Measurements from ENCODE around the gene FBXO46. TPM values are rescaled to one million over a fixed set of nuclear protein-coding genes. Genes with fewer than 3 reads are reported as not detected.

The FBXO46 gene, protein sequence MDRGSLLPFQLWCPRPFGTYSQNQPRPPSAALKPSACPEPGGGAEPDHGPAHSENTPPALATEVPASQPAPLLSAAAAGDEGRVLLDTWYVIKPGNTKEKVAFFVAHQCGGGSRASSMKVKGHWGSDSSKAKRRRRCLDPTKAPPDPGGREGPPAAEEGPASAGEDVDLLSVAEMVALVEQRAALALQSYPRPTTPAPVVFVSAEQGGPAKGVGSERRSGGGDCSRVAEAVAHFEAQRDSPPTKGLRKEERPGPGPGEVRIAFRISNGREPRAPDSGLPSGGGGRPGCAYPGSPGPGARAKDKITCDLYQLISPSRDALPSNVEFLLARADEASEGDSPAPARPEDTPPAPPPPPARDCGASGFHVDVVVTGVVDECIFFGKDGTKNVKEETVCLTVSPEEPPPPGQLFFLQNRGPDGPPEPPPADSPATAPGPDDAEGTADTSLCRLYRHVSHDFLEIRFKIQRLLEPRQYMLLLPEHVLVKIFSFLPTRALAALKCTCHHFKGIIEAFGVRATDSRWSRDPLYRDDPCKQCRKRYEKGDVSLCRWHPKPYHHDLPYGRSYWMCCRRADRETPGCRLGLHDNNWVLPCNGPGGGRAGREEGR
- 8.9 to 11.1 TPM (median 10.6 TPM) in 5 replicates for total RNA-seq (2022; extraction: Qiagen RNA extraction; ENCODE audit: low read depth)

DNA sequence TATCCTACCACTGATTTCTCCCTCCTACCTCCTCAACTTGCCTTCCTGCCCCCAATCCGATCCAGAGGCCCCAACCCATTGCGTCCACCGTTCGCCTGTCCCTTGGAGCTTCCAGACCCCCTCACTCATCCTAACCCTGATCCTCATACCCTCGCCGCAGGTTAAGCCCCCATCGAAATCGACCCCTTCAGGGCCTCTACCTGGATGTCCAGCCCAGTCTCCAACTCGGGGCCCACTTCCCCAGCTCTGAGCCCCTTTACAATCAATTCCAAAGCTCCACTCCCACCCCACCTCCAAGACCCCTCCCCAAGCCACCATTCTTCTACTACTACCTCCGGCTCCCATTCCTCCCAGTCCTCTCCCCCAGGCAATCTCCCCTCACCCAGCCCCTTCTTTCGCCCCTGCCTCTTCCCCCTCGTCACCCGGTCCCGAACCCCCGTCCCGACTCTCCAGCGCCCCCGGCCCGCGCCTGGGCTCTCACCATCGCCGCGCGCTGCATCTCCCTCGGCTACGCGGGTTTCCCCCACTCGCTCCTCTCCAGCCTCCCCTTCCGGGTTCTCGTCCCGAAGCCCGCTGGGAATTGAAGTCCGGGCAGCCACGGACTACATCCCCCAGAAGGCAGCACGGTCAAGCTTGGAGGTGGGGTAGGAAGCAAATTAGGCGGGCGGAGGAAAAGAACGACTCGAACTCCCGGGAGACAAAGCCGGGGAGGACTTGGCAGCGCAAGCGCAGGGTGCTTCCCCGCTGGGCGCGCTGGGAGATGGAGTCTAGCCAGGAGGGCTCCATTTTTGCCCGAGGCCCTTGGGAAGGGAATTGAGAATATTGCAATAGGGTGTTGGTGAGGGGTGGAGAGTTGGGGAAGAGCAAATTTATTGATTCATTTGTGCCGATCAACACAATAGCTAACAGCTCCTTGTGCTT is at the start of gene FBXO46:
FBXO46 (minus strand) TSS at position 529 of the 921 bp plus-strand sequence. CDS start 17,401 bp downstream, outside the sequence.

DNA sequence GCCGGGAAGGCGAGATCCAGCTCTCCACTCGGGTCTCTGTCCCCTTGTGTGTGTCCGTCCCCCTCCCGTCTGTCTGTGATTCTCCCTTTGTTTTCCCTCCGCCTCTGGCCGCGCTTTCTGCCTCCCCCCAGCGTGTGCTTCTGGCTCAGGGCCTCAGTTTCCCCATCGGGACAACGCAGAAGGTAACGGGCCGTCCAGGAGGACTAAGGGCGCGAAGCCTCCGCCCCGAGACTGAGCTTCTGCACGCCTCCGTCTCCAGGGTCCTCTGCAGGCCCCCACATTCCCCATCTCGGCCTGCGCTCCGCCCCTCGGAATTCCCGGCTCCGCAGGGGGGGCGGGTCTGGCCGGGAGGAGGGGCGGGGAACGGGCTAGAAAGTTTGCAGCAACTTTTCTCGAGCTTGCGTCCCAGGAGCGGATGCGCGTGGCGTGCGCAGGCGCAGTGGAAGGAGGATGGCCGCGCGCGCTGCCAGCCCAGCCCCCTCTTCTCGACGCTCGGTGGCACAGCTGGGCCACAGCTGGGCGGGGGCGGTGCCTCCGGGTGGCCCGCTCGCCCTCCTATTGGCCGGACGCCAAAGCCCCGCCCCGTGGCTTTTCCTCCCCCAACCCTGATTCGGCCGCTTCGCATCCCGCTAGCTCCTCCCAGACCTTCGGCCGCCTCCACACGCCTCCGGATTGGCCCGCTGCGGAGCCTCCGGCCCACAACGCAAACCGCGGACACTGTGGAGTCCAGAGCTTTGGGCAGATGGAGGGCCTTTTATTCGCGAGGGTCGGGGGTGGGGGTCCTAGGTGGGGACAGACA is 38.5 kb upstream of the FBXO46 start, which contains the start of gene SIX5:
SIX5 (minus strand) TSS at position 269 of the 799 bp plus-strand sequence. CDS start 408 bp downstream, outside the sequence.

DNA sequence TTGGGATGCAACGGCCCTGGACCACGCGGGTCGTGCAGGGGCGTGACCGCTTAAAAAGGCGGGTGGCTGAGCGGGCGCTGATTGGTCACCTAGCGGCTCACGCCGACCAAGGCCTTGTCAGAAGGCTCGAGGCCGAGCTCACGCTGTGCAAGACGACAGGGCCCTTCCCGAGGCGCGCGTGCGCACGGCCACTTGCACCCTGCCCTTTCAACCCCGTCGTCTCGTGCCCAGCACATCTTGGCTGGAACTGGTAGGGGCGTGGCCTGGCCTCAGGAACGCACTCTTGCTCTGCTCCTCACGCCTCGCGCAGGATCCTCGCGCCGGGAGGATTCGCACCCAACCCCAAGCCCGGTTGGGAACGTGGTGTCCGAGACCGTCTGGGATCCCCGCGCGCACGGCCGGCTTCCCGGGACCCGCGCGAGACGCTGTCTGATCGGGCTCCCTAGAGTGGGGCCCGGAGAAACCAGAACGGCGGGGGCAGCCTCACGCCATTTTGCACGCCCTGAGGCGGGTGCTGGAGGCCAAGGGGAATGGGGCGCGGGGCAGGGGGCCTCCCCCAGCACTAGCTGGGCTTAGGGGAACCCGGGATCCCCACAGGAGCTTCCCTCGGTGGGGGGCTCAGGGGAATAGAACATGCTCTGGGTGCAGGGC is 2.6 kb upstream of the FBXO46 start, which contains the start of gene MEIOSIN:
MEIOSIN (plus strand) TSS at position 280 of the 651 bp plus-strand sequence. CDS start 1,938 bp downstream, outside the sequence.

DNA sequence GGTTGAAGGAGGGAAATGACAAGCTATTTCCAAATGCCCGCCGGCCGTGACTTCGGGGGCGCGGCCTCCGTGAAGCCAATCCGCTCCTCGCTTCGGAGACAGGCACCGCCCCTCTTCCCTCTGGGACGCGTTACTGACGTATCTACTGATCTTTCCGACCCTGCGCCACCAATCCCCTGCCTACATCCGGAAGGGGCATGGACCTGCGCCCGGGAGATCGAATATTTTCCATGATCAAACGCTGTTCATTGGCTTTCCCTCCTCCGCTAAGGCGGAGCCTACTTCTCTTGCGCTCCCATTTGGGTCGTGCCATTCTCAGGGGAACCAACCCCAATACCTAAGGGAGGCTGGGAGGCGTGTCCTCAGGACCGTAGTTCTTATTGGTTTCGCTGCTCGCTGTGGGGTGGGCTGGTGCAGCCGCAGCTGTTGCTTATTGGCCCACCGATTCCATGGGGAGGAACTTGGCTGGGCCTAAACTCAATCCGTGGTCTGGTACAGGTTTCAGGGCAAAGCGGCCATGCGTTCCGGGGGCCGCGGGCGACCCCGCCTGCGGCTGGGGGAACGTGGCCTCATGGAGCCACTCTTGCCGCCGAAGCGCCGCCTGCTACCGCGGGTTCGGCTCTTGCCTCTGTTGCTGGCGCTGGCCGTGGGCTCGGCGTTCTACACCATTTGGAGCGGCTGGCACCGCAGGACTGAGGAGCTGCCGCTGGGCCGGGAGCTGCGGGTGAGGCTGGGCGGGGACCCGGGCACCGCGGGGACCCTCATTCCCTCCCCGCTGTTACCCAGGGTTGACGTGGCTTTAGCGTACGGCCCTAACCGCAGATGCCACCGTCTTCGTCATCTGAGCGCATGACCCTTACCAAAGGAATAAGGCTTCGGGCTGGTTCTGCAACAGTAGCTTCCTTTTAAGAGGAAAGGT is 38.2 kb downstream of the FBXO46 start, which contains the start of gene QPCTL:
QPCTL (plus strand) TSS at position 480 of the 919 bp plus-strand sequence; CDS start at position 518, 38 bp downstream.

DNA sequence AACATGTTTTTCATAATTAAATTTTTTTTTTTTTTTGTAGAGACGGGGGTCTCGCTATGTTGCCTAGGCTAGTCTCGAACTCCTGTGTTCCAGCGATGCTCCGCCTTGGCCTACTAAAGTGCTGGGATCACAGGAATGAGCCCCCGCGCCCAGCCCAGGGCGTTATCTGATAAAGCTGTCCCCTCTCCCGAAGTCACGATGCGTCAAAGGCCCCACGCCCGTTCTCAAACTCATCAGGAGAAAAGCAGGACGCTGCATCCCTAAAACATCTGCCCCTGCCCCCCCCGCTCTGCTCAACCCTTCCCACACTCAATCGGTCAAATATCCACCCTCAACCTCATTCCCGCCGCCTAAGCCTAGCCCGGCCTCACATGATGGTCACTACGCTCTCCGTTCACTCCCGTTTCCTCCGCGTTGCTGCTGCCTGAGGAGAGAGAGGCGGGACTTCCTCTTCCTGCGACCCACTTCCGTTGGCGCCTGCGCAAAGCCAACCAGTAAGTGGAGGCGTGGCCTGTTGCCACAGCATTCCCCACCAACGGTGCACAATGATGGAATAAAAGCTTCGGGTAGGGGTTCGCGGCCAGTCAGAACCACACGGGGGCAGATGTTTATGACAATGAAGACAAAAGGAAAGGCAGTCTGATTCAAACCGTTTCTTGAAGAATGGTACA is 39.0 kb downstream of the FBXO46 start, which contains the start of gene SNRPD2:
SNRPD2 (minus strand) TSS at position 438 of the 671 bp plus-strand sequence; CDS start at position 373, 65 bp downstream.

DNA sequence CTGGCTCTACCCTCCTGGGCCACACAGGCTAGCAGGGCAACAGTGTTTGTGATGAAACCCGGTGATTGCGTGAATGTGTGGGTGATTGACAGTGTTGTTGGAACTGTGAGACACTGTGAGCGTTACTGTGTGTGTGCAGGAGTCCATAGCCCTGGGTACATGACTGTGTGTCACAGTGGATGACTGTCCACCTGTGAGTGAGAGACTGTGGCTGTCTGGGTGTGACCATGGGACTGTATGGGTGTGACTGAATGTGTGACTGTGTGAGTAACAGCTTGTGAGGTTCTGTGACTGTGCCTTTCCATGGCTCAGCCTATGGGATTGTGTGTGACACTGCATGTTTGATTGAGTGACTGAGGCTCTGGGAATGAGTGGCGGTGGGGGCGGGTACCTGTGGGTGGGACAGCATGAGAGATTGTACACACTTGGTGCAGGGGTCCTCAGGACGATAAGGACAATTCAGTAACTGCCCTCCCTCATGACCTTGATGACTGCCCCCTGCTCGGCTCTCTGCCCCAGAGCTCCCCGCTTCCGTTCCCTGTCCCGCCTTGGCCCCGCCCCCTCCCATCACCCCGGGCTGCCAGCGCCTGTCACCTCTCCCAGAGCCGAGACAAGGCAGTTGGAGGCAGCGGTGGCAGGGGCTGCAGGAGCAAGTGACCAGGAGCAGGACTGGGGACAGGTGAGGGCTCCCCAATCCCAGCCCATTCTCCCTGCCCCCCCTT is 62.9 kb downstream of the FBXO46 start, which contains the start of gene GIPR:
GIPR (plus strand) TSS at position 602 of the 722 bp plus-strand sequence. CDS start 1,300 bp downstream, outside the sequence.

Other genes with a start within 250 kb of the FBXO46 start
- 8.0 to 12.5 TPM (median 9.8 TPM) in 5 replicates for gene RTN2, start 233.8 kb downstream of the FBXO46 start, total RNA-seq (2022; extraction: Qiagen RNA extraction; ENCODE audit: low read depth)
- gene PPM1N, start 232.5 kb downstream of the FBXO46 start, total RNA-seq (2022; extraction: Qiagen RNA extraction; ENCODE audit: low read depth) = 6.5 to 8.5 TPM (median 7.4 TPM) in 5 replicates
- gene VASP, start 223.4 kb downstream of the FBXO46 start, total RNA-seq (2022; extraction: Qiagen RNA extraction; ENCODE audit: low read depth) = 109 to 126 TPM (median 118 TPM) in 5 replicates
- 11.5 to 17.3 TPM (median 17.0 TPM) in 5 replicates for gene OPA3, start 146.1 kb downstream of the FBXO46 start, total RNA-seq (2022; extraction: Qiagen RNA extraction; ENCODE audit: low read depth)
- 0.13 to 0.38 TPM (median 0.22 TPM) in 5 replicates for gene GPR4, start 128.7 kb downstream of the FBXO46 start, total RNA-seq (2022; extraction: Qiagen RNA extraction; ENCODE audit: low read depth)
- 22.4 to 30.1 TPM (median 25.4 TPM) in 5 replicates for gene EML2, start 91.5 kb downstream of the FBXO46 start, total RNA-seq (2022; extraction: Qiagen RNA extraction; ENCODE audit: low read depth)
- 2.1 to 4.7 TPM (median 2.5 TPM) in 5 replicates for gene GIPR, start 62.7 kb downstream of the FBXO46 start, total RNA-seq (2022; extraction: Qiagen RNA extraction; ENCODE audit: low read depth)
- 757 to 952 TPM (median 803 TPM) in 5 replicates for gene SNRPD2, start 38.9 kb downstream of the FBXO46 start, total RNA-seq (2022; extraction: Qiagen RNA extraction; ENCODE audit: low read depth)
- 7.9 to 10.8 TPM (median 9.8 TPM) in 5 replicates for gene QPCTL, start 38.2 kb downstream of the FBXO46 start, total RNA-seq (2022; extraction: Qiagen RNA extraction; ENCODE audit: low read depth)
- gene MEIOSIN, start 2.5 kb upstream of the FBXO46 start, total RNA-seq (2022; extraction: Qiagen RNA extraction; ENCODE audit: low read depth) = 0.05 to 0.16 TPM (median 0.06 TPM) in 4 of 5 replicates, not detected in the other
- 19.5 to 36.8 TPM (median 31.1 TPM) in 5 replicates for gene SIX5, start 38.4 kb upstream of the FBXO46 start, total RNA-seq (2022; extraction: Qiagen RNA extraction; ENCODE audit: low read depth)
- 36.9 to 58.2 TPM (median 54.8 TPM) in 5 replicates for gene DMPK, start 51.6 kb upstream of the FBXO46 start, total RNA-seq (2022; extraction: Qiagen RNA extraction; ENCODE audit: low read depth)
- 23.6 to 40.1 TPM (median 35.8 TPM) in 5 replicates for gene DMWD, start 61.9 kb upstream of the FBXO46 start, total RNA-seq (2022; extraction: Qiagen RNA extraction; ENCODE audit: low read depth)
- 0.03 TPM in 1 of 5 replicates, not detected in the others for gene RSPH6A, start 84.4 kb upstream of the FBXO46 start, total RNA-seq (2022; extraction: Qiagen RNA extraction; ENCODE audit: low read depth)
- gene SYMPK, start 132.3 kb upstream of the FBXO46 start, total RNA-seq (2022; extraction: Qiagen RNA extraction; ENCODE audit: low read depth) = 59.7 to 84.4 TPM (median 77.3 TPM) in 5 replicates
- 0.76 to 1.2 TPM (median 0.94 TPM) in 5 replicates for gene FOXA3, start 133.4 kb upstream of the FBXO46 start, total RNA-seq (2022; extraction: Qiagen RNA extraction; ENCODE audit: low read depth)
- 21.0 to 39.5 TPM (median 37.8 TPM) in 5 replicates for gene IRF2BP1, start 155.2 kb upstream of the FBXO46 start, total RNA-seq (2022; extraction: Qiagen RNA extraction; ENCODE audit: low read depth)
- gene MYPOP, start 171.7 kb upstream of the FBXO46 start, total RNA-seq (2022; extraction: Qiagen RNA extraction; ENCODE audit: low read depth) = 6.5 to 12.1 TPM (median 10.7 TPM) in 5 replicates
- not detected in 5 replicates for gene NANOS2, start 183.9 kb upstream of the FBXO46 start, total RNA-seq (2022; extraction: Qiagen RNA extraction; ENCODE audit: low read depth)
- 0.08 to 0.20 TPM (median 0.11 TPM) in 5 replicates for gene NOVA2, start 243.0 kb upstream of the FBXO46 start, total RNA-seq (2022; extraction: Qiagen RNA extraction; ENCODE audit: low read depth)